Measurements from ENCODE around the gene LSM3.

Gene LSM3

DNA sequence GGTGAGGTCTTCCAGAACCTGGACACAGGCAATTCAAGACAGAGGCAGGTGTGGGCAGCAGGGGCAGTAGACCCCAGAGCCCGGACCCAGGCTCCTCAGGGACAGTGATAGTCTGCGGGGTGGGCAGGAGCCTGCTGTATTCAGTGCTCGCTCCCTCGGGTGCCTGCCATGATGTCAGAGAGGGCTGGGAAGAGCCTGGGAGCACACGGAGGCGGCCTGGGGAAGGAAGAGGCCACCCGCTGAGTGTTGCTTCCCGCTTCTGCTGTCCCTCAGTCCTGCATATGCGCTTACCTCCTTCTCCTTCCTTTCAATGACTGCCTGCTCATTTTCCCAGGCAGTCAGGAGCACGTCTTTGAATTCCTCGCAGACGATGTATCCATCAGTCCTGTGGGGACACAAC is 31.0 kb upstream of the LSM3 start:
- Mint-ChIP-seq H3K9me3 (no peaks in the 10 kb centered on the region), H3K36me3 (peaks cover 26 to 45% of the 10 kb centered on the region in 2 donors), H3K27ac (no peak overlapping the region), H3K4me3 (no peak overlapping the region), H3K27me3 (no peaks in the 10 kb centered on the region), H3K4me1 (peaks cover 12 to 14% of the 10 kb centered on the region in 2 donors)
- no peak for DNase-seq
- ATAC-seq (replicated peaks), result no peak

DNA sequence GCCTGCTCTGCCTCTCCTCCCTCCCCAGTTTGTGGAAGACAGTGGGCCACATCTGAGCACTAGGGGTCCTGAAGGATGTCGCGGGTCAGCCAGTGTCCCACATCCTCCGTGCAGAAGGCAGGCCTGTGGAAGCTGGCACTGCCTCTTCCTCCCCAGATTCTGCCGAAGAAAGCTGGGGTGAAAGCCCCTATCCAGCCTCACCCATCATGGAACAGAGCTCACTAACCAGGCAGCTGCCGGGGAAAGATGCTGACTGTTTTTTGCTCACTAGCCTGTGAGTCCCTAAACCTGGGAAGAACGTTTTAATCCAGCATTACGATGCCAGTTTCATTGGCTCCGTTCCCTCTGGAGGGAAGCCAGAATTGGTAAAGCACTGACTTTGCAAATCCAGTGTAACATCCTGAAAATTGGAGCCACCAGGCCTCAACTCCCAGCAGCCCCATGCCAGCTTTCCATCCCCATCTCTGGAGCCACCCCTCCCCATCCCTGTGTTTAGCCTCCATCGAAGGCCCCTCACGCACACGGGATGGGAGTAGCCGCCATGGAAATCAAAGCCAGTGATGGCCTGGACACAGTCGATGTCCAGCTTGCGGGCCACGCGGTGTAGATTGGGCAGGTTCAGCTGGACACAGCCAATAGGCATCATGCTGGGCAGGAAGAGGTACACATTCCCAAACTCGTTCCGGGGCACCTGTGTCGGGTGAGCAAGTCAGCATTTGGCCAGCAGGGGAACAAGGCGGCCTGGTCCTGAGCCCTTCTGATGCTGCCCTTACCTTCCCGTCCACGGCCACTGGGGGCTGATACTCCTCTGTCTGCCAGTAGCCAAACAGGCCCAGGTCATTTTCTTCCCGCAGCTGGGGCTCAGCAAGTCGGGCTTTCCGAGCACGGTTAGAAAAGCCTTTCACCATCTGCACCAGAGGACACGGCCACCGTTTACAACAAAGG is 30.3 kb upstream of the LSM3 start:
- no peak for DNase-seq
- peaks cover 12 to 14% of the 10 kb centered on the region in 2 donors for H3K4me1 Mint-ChIP-seq
- H3K27ac Mint-ChIP-seq, result peak overlapping the region; percentile 86
- H3K9me3 Mint-ChIP-seq, result no peaks in the 10 kb centered on the region
- no peaks in the 10 kb centered on the region for H3K27me3 Mint-ChIP-seq
- H3K36me3 Mint-ChIP-seq, result peaks cover 26 to 51% of the 10 kb centered on the region in 2 donors
- ATAC-seq (replicated peaks), result no peak
- H3K4me3 Mint-ChIP-seq, result no peak overlapping the region

DNA sequence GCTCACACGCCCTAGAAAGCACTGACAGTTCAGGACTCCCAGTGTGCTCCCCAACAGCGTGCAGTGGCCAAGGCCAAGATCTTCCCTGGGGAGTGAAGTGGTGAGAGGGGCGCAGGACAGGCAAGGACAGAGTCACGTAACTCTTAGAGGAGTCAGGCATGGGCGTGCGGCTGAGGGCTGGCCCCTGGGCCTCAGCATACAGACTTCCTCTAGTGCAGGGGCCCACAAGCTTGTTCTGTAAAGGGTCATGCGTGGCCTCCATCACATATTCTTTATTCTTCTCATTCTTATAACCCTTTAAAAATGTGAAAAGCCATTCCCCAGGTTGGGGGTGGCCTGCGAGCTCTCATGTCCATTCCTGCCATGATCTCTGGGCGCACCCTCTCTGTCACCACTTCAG is 28.5 kb upstream of the LSM3 start:
- H3K27ac Mint-ChIP-seq, result no peak overlapping the region
- H3K4me3 Mint-ChIP-seq, result no peak overlapping the region
- H3K4me1 Mint-ChIP-seq, result peaks cover 10 to 13% of the 10 kb centered on the region in 2 donors
- H3K27me3 Mint-ChIP-seq, result no peaks in the 10 kb centered on the region
- no peak for DNase-seq
- peaks cover 39 to 68% of the 10 kb centered on the region in 2 donors for H3K36me3 Mint-ChIP-seq
- ATAC-seq (replicated peaks), result no peak
- no peaks in the 10 kb centered on the region for H3K9me3 Mint-ChIP-seq

DNA sequence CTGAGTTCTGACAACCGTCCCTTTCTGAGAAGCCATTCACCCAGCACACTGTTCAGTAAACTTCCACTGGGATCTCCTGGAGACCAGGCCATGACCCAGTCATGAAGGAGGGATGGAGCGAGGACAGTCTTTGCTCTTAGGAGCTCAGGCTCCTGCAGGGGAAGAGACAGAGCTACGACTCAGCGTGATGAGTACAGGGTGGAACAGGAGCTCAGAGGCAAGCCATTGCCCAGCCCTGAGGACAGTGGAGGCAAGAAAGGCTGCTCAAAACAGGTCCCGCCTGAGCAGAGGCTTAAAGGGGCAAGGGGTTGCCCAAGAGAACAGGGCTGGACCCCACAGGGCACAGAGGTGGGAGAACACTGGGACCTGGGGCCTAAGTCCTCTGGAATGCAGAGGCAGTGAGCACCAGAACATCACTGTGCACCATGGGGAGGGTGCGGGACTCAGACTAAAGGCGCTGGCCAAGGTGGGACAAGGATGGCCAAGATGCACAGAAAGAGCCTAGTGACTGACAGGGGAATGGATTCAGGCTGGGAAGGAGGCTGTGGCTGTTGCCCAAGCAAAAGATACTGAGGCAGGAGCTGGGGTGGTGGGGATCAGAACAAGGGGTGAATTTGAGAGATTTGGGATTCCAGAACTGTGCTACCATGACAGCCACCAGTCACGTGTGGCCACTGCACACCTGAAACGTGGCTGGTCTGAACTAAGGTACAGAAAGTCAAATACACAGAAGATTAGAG is 28.0 kb upstream of the LSM3 start:
- Mint-ChIP-seq H3K4me3 (no peak overlapping the region), H3K9me3 (no peaks in the 10 kb centered on the region), H3K27ac (no peak overlapping the region), H3K36me3 (peaks cover 37 to 69% of the 10 kb centered on the region in 2 donors), H3K27me3 (no peaks in the 10 kb centered on the region), H3K4me1 (peaks cover 8 to 15% of the 10 kb centered on the region in 2 donors)
- ATAC-seq (replicated peaks) (no peak), DNase-seq (no peak)

DNA sequence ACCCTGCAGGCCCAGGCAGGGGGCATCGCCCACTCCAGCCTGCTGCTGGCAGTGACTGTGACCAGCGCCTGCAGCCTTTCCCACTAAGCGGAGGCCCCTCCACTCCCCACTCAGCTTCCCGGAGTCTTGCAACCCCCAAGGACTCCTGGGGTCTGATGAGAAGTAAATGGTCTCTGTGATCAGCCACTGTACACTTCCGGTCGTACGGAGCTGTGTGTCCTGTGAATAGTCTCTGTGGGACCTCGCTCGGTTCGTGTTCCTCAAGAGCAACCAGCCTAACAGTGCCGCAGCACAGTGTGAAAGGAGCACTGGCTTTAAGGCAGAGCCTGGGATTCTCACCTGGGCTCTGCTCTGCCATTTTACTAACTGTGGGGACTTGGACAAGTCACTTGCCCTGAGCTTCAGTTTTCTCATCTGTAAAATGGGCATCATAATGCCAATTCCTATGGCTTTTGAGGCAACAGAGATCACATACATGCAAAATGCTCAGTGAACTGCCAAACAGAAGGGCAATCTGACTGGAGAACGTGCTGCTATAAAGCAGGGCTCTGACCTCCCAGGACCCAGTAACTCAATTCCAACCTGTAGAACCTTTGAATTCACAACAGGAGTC is 27.0 kb upstream of the LSM3 start:
- Mint-ChIP-seq H3K27me3 (no peaks in the 10 kb centered on the region), H3K36me3 (peaks cover 38 to 67% of the 10 kb centered on the region in 2 donors), H3K27ac (no peak overlapping the region), H3K4me3 (no peak overlapping the region), H3K4me1 (peaks cover 6 to 21% of the 10 kb centered on the region in 2 donors), H3K9me3 (no peaks in the 10 kb centered on the region)
- ATAC-seq (replicated peaks) (no peak), DNase-seq (no peak)

DNA sequence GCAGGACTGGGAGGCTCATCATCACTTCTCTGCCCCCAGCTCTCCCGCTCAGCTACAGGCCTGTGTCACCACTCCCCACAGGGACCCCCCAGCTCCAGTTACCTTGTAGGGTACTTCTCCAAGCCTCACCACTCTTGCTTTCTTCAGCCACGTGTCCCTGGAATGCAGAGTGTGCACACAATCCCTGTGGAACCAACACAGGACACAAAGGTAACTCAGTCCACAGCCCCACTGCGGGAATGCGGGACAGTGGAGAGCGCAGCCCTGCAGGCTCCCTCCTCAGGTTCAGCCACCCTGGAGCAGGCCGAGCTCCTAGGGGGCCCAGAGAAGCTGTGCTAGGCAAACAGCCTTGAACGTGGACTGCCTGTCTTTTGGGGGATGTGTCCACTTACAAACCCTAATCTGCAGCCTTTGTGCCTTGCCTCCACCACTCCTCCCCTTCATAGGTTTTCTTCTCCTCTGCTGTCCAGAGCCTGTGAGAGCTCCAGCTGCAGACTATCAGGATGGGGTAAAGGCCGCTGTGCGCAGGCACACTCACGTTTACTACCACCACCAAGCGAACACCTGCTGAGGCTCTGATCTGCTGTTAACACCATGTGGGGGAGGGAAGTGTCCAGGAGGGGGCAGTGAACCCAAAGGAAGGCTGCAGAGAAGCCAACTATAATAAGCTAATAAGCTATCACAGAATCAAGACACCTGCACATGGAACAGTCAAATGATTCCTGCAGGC is 26.2 kb upstream of the LSM3 start:
- Mint-ChIP-seq H3K4me1 (peaks cover 6 to 21% of the 10 kb centered on the region in 2 donors), H3K27ac (peak overlapping the region; percentile 59), H3K36me3 (peaks cover 43 to 66% of the 10 kb centered on the region in 2 donors), H3K9me3 (no peaks in the 10 kb centered on the region), H3K4me3 (no peak overlapping the region), H3K27me3 (no peaks in the 10 kb centered on the region)
- DNase-seq, result no peak
- ATAC-seq (replicated peaks), result no peak

DNA sequence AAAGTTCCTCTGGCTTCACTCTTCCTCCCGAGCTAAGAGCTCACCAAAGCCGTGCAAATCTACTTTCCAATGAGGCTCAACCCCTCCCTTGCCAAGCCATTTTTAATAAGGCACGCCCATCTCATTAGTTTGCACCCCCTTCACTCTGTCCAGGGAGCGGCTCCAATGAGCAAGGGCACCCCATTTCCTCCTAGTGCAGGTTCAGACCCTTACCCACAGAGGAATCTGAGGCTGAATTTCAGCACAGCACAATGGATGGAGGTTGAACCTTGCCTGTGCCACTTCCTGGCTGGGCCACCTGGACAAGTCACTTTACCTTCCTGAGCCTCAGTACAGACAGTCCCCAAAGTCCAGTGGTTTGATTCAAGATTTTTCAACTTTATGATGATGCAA is 25.7 kb upstream of the LSM3 start:
- Mint-ChIP-seq H3K27ac (no peak overlapping the region), H3K4me3 (no peak overlapping the region), H3K4me1 (peaks cover 6 to 21% of the 10 kb centered on the region in 2 donors), H3K9me3 (no peaks in the 10 kb centered on the region), H3K36me3 (peaks cover 44 to 66% of the 10 kb centered on the region in 2 donors), H3K27me3 (no peaks in the 10 kb centered on the region)
- no peak for DNase-seq
- ATAC-seq (replicated peaks), result no peak

DNA sequence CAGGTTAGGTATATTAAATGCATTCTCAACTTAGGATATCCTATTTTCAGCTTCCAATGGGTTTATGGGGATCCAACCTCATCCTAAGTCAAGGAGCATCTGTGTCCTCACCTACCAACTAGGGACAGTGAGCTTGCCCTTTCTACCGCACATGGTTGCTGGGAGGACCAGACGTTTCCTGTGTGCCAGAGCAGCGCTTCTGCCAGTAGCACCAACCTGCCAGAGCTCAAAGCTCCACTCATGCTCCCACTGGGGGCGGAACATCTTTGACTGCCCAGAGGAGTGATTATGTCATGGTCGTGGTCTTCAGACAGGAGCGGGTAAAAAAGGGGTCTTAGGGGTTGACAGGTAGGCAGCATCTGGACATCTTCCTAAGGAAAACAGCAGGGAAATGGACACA is 25.0 kb upstream of the LSM3 start:
- H3K9me3 Mint-ChIP-seq, result no peaks in the 10 kb centered on the region

DNA sequence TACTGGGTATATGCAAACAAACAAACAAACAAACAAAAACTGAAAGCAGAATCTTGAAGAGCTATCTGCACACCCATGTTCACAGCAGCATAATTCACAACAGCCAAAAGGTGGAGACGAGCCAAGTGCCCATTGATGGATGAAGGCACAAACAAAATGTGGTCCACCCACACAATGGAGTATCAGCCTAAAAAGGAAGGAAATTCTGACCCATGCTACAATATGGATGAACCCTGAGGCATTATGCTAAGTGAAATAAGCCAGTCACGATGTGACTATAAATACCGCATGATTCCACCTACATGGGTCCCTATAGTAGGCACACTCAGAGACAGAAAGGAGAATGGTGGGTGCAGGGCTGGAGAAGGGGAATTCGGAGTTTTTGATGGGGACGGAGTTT is 24.3 kb upstream of the LSM3 start:
- ATAC-seq (replicated peaks), result no peak
- DNase-seq, result no peak
- Mint-ChIP-seq H3K27ac (no peak overlapping the region), H3K9me3 (no peaks in the 10 kb centered on the region), H3K4me1 (peaks cover 6 to 21% of the 10 kb centered on the region in 2 donors), H3K36me3 (peaks cover 52 to 79% of the 10 kb centered on the region in 2 donors), H3K4me3 (no peak overlapping the region), H3K27me3 (no peaks in the 10 kb centered on the region)

More for the DNA sequence above, 25.0 kb upstream of the LSM3 start:
- ATAC-seq (replicated peaks), result no peak
- Mint-ChIP-seq H3K27ac (no peak overlapping the region), H3K36me3 (peaks cover 50 to 73% of the 10 kb centered on the region in 2 donors), H3K27me3 (no peaks in the 10 kb centered on the region), H3K4me1 (peaks cover 6 to 21% of the 10 kb centered on the region in 2 donors), H3K4me3 (no peak overlapping the region)
- no peak for DNase-seq

DNA sequence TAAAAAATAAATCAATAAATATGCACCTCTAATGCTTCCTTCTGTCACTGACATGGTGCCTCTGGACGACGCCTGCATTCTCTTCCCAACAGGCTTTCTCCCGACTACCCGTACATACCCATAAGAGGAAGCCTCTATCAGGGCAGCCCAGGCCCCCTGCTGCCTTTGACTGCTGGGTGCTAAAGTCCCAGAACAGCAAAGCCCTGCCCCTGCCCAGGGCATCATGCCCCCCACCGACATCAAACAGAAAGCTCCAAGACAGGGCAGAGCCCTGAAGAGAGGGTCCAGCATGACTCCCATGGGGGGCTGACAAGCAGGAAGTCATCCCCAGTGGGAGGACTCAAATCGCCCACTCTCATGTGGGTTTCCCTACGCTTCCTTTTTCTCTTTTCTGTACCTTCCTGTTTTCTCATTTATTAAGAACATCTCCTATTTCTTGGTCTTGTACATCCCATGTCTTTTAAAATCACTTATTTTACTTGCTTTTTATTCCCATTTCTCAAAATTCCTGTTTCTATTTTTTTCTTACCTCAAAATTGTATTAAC is 23.6 kb upstream of the LSM3 start:
- ATAC-seq (replicated peaks) (no peak), DNase-seq (no peak)
- no peak overlapping the region for H3K4me3 Mint-ChIP-seq
- H3K4me1 Mint-ChIP-seq, result peaks cover 6 to 21% of the 10 kb centered on the region in 2 donors
- H3K9me3 Mint-ChIP-seq, result no peaks in the 10 kb centered on the region
- H3K27ac Mint-ChIP-seq, result no peak overlapping the region
- H3K27me3 Mint-ChIP-seq, result no peaks in the 10 kb centered on the region
- H3K36me3 Mint-ChIP-seq, result peaks cover 50 to 84% of the 10 kb centered on the region in 2 donors

DNA sequence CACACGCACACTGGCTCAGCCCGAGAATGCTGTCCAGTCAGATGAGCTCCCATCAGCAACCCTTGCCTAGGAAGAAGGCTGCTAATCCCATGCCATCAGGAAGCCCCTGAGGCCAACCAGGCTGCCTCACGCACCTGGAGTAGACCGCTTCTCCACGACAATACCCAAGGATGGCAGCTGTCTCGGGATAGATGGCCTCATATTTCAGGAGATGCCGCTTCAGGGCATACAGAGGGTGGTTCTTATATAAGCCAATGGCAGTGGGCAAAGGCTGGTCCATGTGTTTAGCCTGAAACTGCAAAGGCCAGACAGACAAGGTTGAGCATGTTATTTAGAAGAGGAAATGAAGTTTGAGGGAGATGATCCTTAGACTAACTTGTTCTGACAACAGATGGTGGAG is 22.4 kb upstream of the LSM3 start:
- Mint-ChIP-seq H3K9me3 (no peaks in the 10 kb centered on the region), H3K4me3 (no peak overlapping the region), H3K27ac (peak overlapping the region; percentile 34), H3K36me3 (peaks cover 54 to 85% of the 10 kb centered on the region in 2 donors), H3K27me3 (no peaks in the 10 kb centered on the region), H3K4me1 (peaks cover 6 to 21% of the 10 kb centered on the region in 2 donors)
- no peak for DNase-seq
- no peak for ATAC-seq (replicated peaks)

DNA sequence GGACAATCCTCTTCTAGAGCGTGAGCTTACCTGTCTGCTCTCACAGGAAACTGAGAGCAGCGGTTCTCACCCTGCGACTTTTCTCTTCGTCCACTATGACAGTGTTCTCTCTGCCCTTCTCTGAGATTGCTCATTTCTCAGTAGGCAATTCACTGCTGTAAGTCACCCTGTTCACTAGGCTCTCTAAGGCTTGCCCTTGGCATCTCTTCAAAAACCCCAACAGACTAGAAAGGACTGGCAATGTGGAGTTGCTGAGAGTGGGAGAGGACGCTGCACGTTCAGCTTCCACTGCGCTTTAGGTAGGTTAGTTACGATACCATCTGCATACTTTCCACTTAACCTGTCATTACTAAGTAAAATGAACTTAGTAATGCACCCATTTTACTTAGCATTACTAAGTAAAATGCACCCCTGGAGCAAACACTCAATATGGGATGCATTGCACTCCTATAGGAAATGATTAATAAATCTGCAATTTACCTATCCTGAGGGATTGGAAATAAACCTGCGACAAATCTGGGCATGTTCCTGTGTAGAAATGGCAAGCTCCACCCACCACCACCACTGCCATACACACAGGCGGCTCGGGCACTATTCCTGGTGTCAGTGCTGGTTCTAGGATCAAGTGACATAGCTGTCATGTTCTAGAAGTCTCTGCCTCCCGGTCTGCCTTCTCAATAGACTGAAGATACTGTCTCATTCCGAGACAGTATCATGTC is 21.6 kb upstream of the LSM3 start:
- peaks cover 6 to 21% of the 10 kb centered on the region in 2 donors for H3K4me1 Mint-ChIP-seq
- no peak for DNase-seq
- H3K27ac Mint-ChIP-seq, result no peak overlapping the region
- no peaks in the 10 kb centered on the region for H3K27me3 Mint-ChIP-seq
- peaks cover 4 to 5% of the 10 kb centered on the region in 2 donors for H3K9me3 Mint-ChIP-seq
- H3K4me3 Mint-ChIP-seq, result no peak overlapping the region
- peaks cover 62 to 93% of the 10 kb centered on the region in 2 donors for H3K36me3 Mint-ChIP-seq
- ATAC-seq (replicated peaks), result no peak

DNA sequence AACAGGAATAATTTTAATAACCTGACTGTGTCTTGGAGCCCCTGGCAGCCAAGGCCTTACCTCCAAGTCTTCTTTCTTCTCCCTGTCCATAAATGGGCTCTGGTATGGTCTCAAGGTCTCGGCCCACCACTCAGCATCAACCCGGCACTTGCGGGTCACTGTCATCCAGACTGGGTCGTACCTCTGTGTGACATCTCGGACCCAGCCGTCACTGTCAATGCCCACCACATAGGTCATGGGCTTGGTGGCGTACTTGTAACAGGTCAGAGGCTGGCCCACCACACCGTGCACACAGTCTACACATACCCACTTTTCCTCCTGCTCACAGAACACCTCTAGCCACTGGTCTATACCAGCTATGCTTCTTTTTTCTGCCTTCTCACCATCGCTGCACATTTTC is 20.7 kb upstream of the LSM3 start:
- DNase-seq (no peak), ATAC-seq (replicated peaks) (no peak)
- H3K27ac Mint-ChIP-seq, result no peak overlapping the region
- no peak overlapping the region for H3K4me3 Mint-ChIP-seq
- H3K4me1 Mint-ChIP-seq, result peaks cover 6 to 21% of the 10 kb centered on the region in 2 donors
- H3K9me3 Mint-ChIP-seq, result peaks cover 9% of the 10 kb centered on the region in 2 donors
- peaks cover 68 to 93% of the 10 kb centered on the region in 2 donors for H3K36me3 Mint-ChIP-seq
- H3K27me3 Mint-ChIP-seq, result no peaks in the 10 kb centered on the region

Measured in stimulated activated naive B cell treated with anti-CD40 and anti-IgM and Interleukin-4, amounts not matched to agents 10 μg/mL and 1 μg/mL and 100 μg/mL, for 72 hours (primary cell).